ENCODE measurements around the gene SHC2. TPM values are rescaled to one million over a fixed set of nuclear protein-coding genes. Genes with fewer than 3 reads are reported as not detected.

The SHC2 gene
- total and polyA plus RNA-seq, 2 of the 13 experiments (the other 11 are each of a cell fraction or from before 2014, with no cell fraction given) = 9.0 to 18.3 TPM

- TF ChIP-seq ZBTB43 (CRISPR knock-in tag; conservative IDR thresholded peaks at IDR 0.05) (no peak), MZF1 (CRISPR knock-in tag; IDR thresholded peaks at IDR 0.05; ENCODE audit: borderline replicate concordance) (no peak), ZNF34 (CRISPR knock-in tag; IDR thresholded peaks at IDR 0.05; ENCODE audit: borderline replicate concordance) (no peak), AKNA (CRISPR knock-in tag; IDR thresholded peaks at IDR 0.05; ENCODE audit: borderline replicate concordance) (no peak), MBD4 (IDR thresholded peaks at IDR 0.05; ENCODE audit: borderline replicate concordance, low read length) (no peak), ZNF782 (CRISPR knock-in tag; IDR thresholded peaks at IDR 0.05; ENCODE audit: borderline replicate concordance) (no peak)
- TF ChIP-seq, protein P1, sequence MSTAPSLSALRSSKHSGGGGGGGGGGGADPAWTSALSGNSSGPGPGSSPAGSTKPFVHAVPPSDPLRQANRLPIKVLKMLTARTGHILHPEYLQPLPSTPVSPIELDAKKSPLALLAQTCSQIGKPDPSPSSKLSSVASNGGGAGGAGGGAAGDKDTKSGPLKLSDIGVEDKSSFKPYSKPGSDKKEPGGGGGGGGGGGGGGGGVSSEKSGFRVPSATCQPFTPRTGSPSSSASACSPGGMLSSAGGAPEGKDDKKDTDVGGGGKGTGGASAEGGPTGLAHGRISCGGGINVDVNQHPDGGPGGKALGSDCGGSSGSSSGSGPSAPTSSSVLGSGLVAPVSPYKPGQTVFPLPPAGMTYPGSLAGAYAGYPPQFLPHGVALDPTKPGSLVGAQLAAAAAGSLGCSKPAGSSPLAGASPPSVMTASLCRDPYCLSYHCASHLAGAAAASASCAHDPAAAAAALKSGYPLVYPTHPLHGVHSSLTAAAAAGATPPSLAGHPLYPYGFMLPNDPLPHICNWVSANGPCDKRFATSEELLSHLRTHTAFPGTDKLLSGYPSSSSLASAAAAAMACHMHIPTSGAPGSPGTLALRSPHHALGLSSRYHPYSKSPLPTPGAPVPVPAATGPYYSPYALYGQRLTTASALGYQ (CRISPR knock-in tag; IDR thresholded peaks at IDR 0.05) = no peak
These were observed 8.0 kb downstream of the SHC2 start (continued) for GRCh38 chr19:452829-453228.
